Astrocyte of the cerebellum (primary cell): ENCODE measurements around the gene SLC45A2.
"Not testable (repeated sequence)": the region's sequence is repeated elsewhere in the genome, so short reads cannot be mapped to it uniquely, and the experiment has no call there.

Experiments
- DNase-seq: peaks from one replicate; pipeline ENCODE4 v3.0.0-alpha.2; 2011; ENCODE audit warnings: low read depth
- H3K4me3 ChIP-seq: 2 replicates; pipeline ENCODE4 v1.5.1; 2011; ENCODE audit warnings: mild to moderate bottlenecking, low read depth, low read length, moderate library complexity
- CTCF ChIP-seq: IDR thresholded peaks from 2 replicates; pipeline ENCODE4 v1.5.1; 2012; ENCODE audit warnings: low read length, low read depth, moderate library complexity, mild to moderate bottlenecking; ENCODE audit errors: missing control alignments
- in situ Hi-C: cut with HindIII; loops from 2 replicates; pipeline ENCODE4 v1.10.0; 2017; ENCODE audit warnings: low sequenced_read_pairs

The SLC45A2 gene

GRCh38 chr5:33964132-33964700 is 20.3 kb downstream of the SLC45A2 start:
- in situ Hi-C loops: no loop called here
- H3K4me3 ChIP-seq: no peak overlapping the region
- no peak for TF ChIP-seq CTCF
- no peak for DNase-seq

- no peak for TF ChIP-seq CTCF
- in situ Hi-C loops: no loop called here
- H3K4me3 ChIP-seq: no peak overlapping the region
- no peak for DNase-seq
These were observed 26.3 kb downstream of the SLC45A2 start for GRCh38 chr5:33958176-33958575.

- DNase-seq: no peak
- no peak overlapping the region for H3K4me3 ChIP-seq
- in situ Hi-C loops: no loop called here
- TF ChIP-seq CTCF: no peak
These were observed 26.8 kb downstream of the SLC45A2 start for GRCh38 chr5:33957577-33958150.

GRCh38 chr5:33952175-33952574 is 32.3 kb downstream of the SLC45A2 start:
- in situ Hi-C loops: not testable (repeated sequence)

GRCh38 chr5:33944543-33945132 is 39.9 kb downstream of the SLC45A2 start:
- TF ChIP-seq CTCF: no peak
- in situ Hi-C loops: loop anchor here (25.0 kb wide), 1 partner anchor 482 kb away; no protein-coding TSS in a partner anchor
- no peak overlapping the region for H3K4me3 ChIP-seq
- no peak for DNase-seq

More at GRCh38 chr5:33952175-33952574, 32.3 kb downstream of the SLC45A2 start:
- not testable (repeated sequence) for H3K4me3 ChIP-seq, DNase-seq

- DNase-seq: no peak
- TF ChIP-seq CTCF: no peak
- no peak overlapping the region for H3K4me3 ChIP-seq
- in situ Hi-C loops: loop anchor here (25.0 kb wide), 1 partner anchor 479 kb away; no protein-coding TSS in a partner anchor
These were observed 43.4 kb downstream of the SLC45A2 start for GRCh38 chr5:33941090-33941489.
